SK-N-SH treated with all-trans-retinoic acid at 6 μM for 48 hours (cell line): Measurements from ENCODE around the gene CBFA2T2.

ENCODE experiments used
- BACH2 ChIP-seq: fragments of 250-450 bp; sonication (Bioruptor Pico); IDR thresholded peaks from 2 replicates; pipeline ENCODE4 v1.9.0; 2021; ENCODE audit warnings: mild to moderate bottlenecking, borderline replicate concordance
- CSDC2 ChIP-seq: fragments of 250-450 bp; sonication (Bioruptor Pico); IDR thresholded peaks from 2 replicates; pipeline ENCODE4 v1.5.0; 2020; ENCODE audit warnings: mild to moderate bottlenecking, moderate library complexity
- CSRNP3 ChIP-seq: fragments of 250-450 bp; sonication (Bioruptor Pico); IDR thresholded peaks from 2 replicates; pipeline ENCODE4 v1.5.1; 2021; ENCODE audit warnings: mild to moderate bottlenecking, moderate library complexity
- GLIS3 ChIP-seq: fragments of 250-450 bp; sonication (Bioruptor Pico); IDR thresholded peaks from 2 replicates; pipeline ENCODE4 v1.5.0; 2020; ENCODE audit warnings: mild to moderate bottlenecking, moderate library complexity
- ISL1 ChIP-seq: fragments of 250-450 bp; sonication (Bioruptor Pico); IDR thresholded peaks from 2 replicates; pipeline ENCODE4 v2.1.2; 2022; ENCODE audit warnings: mild to moderate bottlenecking, moderate library complexity
- PATZ1 ChIP-seq: fragments of 250-450 bp; sonication (Bioruptor Pico); IDR thresholded peaks from 2 replicates; pipeline ENCODE4 v1.8.0; 2020; ENCODE audit warnings: mild to moderate bottlenecking, moderate library complexity, borderline replicate concordance
- RARB ChIP-seq: fragments of 250-450 bp; sonication (Bioruptor Pico); IDR thresholded peaks from 2 replicates; pipeline ENCODE4 v1.8.0; 2021; ENCODE audit warnings: mild to moderate bottlenecking, moderate library complexity
- TCF4 ChIP-seq: fragments of 250-450 bp; sonication (Bioruptor Pico); IDR thresholded peaks from 2 replicates; pipeline ENCODE4 v1.8.0; 2021; ENCODE audit warnings: mild to moderate bottlenecking, moderate library complexity, borderline replicate concordance
- ZNF8 ChIP-seq: fragments of 450-650 bp; formaldehyde crosslinking; IDR thresholded peaks from 2 replicates; pipeline ENCODE4 v1.5.0; 2020; ENCODE audit warnings: mild to moderate bottlenecking, moderate library complexity

- no peak for TF ChIP-seq CSRNP3 (CRISPR knock-in tag)
- TF ChIP-seq CSDC2 (CRISPR knock-in tag): no peak
- no peak for TF ChIP-seq GLIS3 (CRISPR knock-in tag)
- no peak for TF ChIP-seq TCF4 (CRISPR knock-in tag)
- TF ChIP-seq ISL1: no peak
- no peak for TF ChIP-seq PATZ1 (CRISPR knock-in tag)
- no peak for TF ChIP-seq RARB (CRISPR knock-in tag)
- no peak for TF ChIP-seq BACH2 (CRISPR knock-in tag)
- no peak for TF ChIP-seq ZNF8 (CRISPR knock-in tag)
These were observed 25.8 kb downstream of the CBFA2T2 start for GRCh38 chr20:33515569-33516216.
